GM19240 (cell line): Measurements from ENCODE around the gene PAX9.

Source experiments
- DNase-seq: peaks from one replicate; pipeline ENCODE4 v3.0.0; 2011; ENCODE audit warnings: low spot score; ENCODE audit not compliant: insufficient read length

The PAX9 gene

DNA sequence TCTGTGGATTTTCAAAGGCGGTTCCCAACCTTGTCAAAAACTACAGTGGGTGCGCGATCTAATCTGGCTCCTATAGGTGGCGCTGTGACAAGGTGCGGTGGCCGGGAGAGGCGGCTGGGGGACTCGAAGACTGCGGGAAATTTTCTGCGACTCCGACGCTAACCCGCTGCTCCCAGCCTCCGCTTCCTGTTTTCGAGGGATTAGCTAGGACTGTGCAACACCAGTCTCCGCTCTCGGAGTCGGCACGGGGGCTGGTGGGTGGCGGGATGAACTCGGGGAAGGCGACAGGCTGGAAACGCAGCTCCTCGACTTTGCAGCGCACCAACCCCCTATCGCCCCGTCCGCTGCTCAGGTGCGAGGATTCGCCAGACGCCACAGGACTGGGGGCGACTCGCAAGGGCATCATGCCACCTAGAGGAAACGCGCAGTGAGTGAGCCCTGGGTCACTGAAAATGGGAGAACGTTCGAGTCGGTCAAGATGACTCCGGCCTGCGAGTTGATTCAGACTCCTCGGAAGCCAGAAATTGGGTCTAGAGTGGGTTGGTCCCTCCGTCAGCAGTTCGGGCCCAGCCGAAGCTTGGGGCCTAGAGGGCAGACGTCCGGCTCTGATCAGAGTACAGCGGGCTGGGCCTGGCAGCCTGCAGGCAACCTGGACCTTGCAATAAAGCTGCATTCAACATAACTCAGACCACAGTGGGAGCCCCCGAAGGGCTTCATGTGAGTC is 5.5 kb upstream of the PAX9 start:
- DNase-seq = no peak

GRCh38 chr14:36656687-36657398 is 4.8 kb upstream of the PAX9 start:
- no peak for DNase-seq

GRCh38 chr14:36657399-36658122 is 4.1 kb upstream of the PAX9 start:
- DNase-seq = no peak

- no peak for DNase-seq
These were observed 3.3 kb upstream of the PAX9 start for GRCh38 chr14:36658123-36659009.

DNA sequence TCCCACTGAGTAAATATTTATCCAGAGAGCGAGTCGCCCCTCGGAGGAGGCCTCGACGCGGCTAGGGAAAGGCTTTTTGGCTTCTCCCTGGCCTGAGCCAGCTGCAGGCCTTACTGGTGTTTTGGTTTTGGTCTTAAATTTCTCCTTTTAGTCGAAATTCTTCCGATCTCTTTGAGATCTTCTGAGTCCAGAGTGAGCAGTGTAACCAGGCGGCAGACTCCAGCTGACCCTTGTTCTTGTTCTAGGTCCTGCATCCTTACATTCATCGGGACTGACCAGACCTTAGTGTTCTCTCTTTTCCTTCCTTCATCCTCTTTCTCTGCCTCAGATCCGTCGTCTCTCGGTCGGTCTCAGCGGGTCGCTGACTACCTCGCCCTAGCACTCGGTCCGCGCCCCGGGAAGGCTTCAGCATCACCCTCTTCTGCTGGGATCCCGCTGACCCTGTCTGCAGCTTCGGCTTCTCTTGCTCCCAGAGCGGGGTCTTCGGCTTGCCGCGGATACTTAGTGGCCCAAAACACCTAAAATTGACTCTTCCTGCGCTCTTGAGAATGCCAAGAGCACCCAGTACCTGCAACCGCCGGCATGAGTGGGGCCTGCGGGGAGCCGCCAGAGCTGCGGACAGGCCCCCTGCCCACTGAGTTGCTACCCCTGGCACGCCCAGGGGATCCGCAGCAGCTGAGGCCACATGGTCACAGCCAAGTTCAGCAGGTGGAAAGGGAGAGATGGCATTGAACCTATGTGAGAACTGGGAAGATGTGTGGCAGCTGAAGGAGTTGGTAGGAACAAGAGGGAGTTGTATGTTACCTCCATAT is 2.4 kb upstream of the PAX9 start:
- DNase-seq = no peak

- DNase-seq = no peak
These were observed 1.6 kb upstream of the PAX9 start for GRCh38 chr14:36659822-36660735.

- DNase-seq = no peak
These were observed 739 bp upstream of the PAX9 start for GRCh38 chr14:36660736-36661505.

DNA sequence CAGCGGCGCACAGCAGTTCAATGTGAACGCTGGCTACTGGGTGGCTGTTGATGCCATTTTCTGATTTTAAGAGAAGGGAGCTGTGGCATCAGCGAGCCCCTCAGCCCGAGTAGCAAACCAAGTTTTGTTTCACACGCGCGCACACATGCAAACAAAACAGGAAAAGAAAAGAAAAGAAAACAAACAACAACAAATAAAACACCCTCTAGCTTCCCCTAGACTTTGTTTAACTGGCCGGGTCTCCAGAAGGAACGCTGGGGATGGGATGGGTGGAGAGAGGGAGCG is 540 bp downstream of the PAX9 start:
- DNase-seq = no peak

GRCh38 chr14:36662543-36663403 is 1.1 kb downstream of the PAX9 start:
- no peak for DNase-seq

DNA sequence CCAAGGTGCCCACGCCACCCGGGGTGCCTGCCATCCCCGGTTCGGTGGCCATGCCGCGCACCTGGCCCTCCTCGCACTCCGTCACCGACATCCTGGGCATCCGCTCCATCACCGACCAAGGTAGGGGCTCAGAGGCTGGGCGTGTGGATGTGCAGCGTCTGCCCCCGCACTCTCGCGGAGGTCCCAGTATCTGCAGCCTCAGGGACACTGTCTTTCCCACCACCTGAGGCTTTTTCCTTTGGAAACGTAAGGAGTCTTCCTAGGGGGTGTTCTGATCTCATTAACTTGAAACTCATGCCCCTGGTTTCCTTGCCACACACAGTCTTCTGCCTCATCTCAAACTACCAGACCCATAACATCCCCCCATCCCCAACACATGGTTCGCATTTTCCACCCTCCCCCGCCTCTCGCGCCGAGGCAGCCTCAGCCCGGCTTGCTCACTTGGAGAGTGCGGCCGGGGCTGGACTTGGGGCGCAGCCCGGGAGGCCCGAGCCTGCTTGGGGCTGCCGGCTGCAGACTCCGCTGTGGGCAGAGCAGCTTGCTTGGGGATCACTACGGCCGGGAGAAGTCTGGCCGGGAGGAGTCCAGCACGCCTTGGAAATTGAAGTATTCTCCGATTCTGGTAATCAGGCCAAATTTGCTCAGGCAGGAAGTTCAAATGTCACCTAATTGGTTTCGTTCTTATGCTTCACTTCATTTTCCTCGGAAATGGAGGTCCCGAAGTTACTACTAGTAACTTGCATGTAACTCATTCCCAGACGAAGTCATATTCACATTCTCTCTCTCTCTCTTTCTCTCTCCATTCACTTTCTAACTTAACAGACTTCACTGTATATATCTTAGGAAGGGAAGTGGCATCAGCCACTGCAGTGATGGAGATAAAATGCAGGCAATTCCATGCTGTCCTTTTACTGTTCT is 2.0 kb downstream of the PAX9 start:
- DNase-seq = no peak

GRCh38 chr14:36664322-36665193 is 2.9 kb downstream of the PAX9 start:
- DNase-seq = no peak

GRCh38 chr14:36665887-36666415 is 4.3 kb downstream of the PAX9 start:
- no peak for DNase-seq

DNA sequence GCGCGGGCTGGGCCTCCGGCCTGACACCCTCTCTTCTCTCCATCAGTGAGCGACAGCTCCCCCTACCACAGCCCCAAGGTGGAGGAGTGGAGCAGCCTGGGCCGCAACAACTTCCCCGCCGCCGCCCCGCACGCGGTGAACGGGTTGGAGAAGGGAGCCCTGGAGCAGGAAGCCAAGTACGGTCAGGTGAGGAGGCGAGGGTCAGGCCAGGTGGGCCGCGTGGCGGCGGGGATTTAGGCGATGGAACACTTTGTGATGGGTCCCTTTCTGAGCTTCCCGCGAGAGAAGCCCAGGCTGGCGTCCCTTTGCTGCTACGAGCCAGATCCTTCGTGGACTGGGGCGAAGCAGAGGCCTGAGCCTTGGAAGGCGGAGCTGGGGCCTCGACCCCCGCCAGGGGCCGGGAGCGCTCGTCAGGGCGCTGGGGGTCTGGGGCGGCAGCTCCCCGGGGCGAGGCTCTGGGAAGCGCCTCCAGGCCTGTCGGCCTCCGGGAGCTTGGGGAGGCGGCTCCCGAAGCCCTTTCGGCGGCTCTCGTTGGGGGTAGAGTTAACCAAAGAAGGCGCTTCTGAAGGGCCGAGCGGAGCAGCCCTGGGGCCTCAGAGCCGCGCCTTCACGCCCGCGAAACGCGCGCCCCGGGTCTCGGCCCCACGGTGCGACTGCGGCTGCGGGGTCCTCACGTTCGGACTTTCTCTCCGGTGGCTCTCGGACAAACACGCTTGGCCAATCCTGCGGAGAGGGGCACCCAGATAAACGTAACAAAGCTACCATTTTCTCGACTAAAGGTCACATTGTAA is 5.0 kb downstream of the PAX9 start:
- no peak for DNase-seq

DNA sequence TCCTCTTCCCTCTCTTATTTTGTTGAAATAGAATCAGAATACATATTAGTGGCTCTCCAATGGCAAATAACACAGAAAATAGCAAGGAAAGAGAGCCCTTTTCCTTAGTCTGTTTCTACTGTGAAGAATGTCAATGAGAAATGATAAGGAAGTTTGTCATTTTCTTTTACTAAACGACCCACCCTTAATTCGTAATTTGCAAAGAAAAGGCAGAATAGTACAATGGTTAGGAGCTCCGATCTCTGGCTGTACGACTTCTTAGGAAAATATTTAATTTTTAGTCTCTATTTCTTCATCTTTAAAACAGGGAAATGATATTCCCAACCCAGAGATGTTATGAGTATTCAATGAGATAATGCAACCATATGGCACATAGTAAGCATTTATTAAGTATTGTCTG is 6.0 kb downstream of the PAX9 start:
- DNase-seq = no peak

DNA sequence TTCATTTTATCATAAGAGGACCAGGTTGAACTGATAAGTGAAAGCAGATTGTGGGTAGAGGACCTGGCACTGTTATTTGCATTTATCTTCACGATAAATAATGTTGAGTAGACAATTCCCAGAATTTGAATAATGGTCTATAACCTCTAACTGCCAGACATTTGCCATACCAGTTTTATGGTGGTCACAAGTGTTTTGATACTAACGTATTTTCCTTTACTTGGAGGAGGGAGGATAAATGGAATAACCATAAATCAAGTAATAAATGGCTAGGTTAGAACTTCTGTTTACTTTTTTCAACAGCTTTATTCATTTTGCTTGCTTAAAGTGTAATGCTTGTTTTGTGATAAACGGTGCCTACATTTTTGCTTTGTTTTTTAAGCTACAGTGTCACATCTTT is 9.5 kb downstream of the PAX9 start:
- no peak for DNase-seq
